Dendritic cell treated with granulocyte-macrophage colony-stimulating factor and Interleukin-4, amounts not matched to agents 40 ng/mL and 50 ng/mL, for 4 days (primary cell): Measurements from ENCODE around the gene COL19A1.
"Not testable (repeated sequence)": the region's sequence is repeated elsewhere in the genome, so short reads cannot be mapped to it uniquely, and the experiment has no call there.

Source experiments
- H3K27ac Mint-ChIP-seq: one replicate; pipeline ENCODE4 v1.8.0; 2022; ENCODE audit warnings: mild to moderate bottlenecking, mixed read lengths
- H3K27me3 Mint-ChIP-seq: one replicate; pipeline ENCODE4 v1.8.0; 2022; ENCODE audit warnings: mild to moderate bottlenecking, mixed read lengths
- H3K36me3 Mint-ChIP-seq: one replicate; pipeline ENCODE4 v1.8.0; 2022; ENCODE audit warnings: low read depth, mixed read lengths
- H3K4me1 Mint-ChIP-seq: one replicate; pipeline ENCODE4 v1.8.0; 2022; ENCODE audit warnings: low read depth, mixed read lengths
- H3K4me3 Mint-ChIP-seq: one replicate; pipeline ENCODE4 v1.8.0; 2022; ENCODE audit warnings: mild to moderate bottlenecking, moderate library complexity, mixed read lengths
- H3K9me3 Mint-ChIP-seq: one replicate; pipeline ENCODE4 v1.8.0; 2022; ENCODE audit warnings: mixed read lengths
- intact Hi-C: fragments of 100-400 bp; cut with micrococcal nuclease; formaldehyde crosslinking; loops from one replicate; pipeline ENCODE4 v1.15.0; 2022

Gene COL19A1

DNA sequence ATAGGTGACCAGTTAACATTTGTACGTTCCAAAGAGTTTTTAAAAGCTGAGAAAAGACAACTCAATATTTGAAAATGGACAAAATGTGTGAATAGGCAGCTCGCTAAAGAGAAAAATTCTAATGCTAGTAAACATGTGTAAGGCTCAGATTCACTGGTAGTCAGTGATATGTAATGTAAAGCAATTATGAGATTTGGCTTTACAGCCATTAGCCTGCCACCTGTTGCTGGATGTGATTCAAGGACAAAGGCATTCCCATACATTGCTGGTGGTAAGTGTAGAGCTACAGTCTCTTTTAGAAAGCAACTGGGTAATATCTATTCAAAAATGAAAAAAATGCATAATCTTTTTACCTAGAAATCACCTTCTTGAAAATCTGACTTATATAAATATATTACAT is 114.3 kb downstream of the COL19A1 start:
- Mint-ChIP-seq H3K9me3 (no peaks in the 10 kb centered on the region), H3K27me3 (no peaks in the 10 kb centered on the region), H3K4me3 (no peak overlapping the region), H3K4me1 (no peaks in the 10 kb centered on the region), H3K27ac (no peak overlapping the region), H3K36me3 (no peaks in the 10 kb centered on the region)
- intact Hi-C loops, result no loop called here

DNA sequence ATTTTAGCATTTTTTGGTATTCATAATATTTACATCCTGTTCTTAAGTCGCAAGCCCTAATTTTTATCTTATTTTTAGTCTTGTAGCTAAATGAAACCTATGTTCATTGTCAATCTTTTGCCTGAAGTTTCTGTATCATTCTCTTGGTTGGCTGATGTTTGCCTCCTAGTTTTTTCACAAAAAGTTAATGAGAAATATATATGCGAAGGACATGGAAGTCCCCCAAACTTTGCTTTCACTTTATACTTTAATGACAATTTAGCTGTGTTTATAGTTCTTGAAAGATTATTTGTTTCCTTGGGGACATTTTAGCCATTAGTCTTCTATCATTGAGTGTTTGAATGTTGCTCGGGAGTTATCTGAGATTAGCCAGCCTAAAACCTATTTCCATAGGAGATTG is 118.2 kb downstream of the COL19A1 start:
- H3K27ac Mint-ChIP-seq, result no peak overlapping the region
- no peaks in the 10 kb centered on the region for H3K36me3 Mint-ChIP-seq
- no peaks in the 10 kb centered on the region for H3K9me3 Mint-ChIP-seq
- H3K4me1 Mint-ChIP-seq, result no peaks in the 10 kb centered on the region
- intact Hi-C loops, result no loop called here
- H3K27me3 Mint-ChIP-seq, result no peaks in the 10 kb centered on the region
- no peak overlapping the region for H3K4me3 Mint-ChIP-seq

DNA sequence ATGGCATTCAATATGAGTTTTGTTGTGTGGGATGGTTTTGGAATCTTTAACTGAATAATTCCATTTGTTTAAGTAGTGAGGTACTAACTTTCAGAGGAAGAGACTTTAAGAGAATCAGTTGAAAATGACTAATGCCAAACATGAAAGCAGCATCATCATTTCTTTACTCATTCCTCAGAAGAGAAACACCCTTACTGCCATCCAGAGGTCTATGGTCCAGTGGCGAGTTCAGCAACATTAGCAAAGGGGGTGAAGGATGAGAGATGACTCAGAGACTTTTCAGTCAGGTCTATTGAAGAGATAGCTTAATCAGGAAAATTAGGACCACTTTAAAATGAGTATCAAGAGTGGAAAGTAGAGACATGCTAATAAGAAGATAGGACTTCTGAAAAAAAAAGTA is 118.8 kb downstream of the COL19A1 start:
- Mint-ChIP-seq H3K9me3 (no peaks in the 10 kb centered on the region), H3K27me3 (no peaks in the 10 kb centered on the region), H3K36me3 (no peaks in the 10 kb centered on the region), H3K27ac (no peak overlapping the region), H3K4me1 (no peaks in the 10 kb centered on the region), H3K4me3 (no peak overlapping the region)
- intact Hi-C loops, result no loop called here

DNA sequence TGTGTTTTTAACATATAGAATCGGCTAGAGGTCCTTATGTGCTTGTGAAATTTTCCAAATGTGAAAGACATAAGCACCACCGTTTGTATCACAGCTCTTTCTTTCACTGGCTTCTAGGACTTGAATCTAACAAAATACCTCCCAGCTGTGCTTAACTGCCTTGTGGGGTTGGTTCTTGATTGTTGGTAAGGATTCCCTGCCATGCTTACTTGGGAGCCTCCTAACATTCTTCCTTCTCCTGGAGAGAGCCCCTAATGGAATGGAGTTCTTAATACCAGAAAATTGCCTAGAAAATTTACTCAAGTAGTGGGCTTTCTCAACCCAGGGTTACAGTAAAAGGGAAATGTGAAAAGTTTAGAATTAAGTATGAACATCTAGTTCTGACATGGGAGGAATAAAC is 121.2 kb downstream of the COL19A1 start:
- Mint-ChIP-seq H3K27me3 (no peaks in the 10 kb centered on the region), H3K4me1 (no peaks in the 10 kb centered on the region), H3K4me3 (no peak overlapping the region), H3K9me3 (no peaks in the 10 kb centered on the region), H3K27ac (no peak overlapping the region), H3K36me3 (no peaks in the 10 kb centered on the region)
- intact Hi-C loops, result no loop called here

DNA sequence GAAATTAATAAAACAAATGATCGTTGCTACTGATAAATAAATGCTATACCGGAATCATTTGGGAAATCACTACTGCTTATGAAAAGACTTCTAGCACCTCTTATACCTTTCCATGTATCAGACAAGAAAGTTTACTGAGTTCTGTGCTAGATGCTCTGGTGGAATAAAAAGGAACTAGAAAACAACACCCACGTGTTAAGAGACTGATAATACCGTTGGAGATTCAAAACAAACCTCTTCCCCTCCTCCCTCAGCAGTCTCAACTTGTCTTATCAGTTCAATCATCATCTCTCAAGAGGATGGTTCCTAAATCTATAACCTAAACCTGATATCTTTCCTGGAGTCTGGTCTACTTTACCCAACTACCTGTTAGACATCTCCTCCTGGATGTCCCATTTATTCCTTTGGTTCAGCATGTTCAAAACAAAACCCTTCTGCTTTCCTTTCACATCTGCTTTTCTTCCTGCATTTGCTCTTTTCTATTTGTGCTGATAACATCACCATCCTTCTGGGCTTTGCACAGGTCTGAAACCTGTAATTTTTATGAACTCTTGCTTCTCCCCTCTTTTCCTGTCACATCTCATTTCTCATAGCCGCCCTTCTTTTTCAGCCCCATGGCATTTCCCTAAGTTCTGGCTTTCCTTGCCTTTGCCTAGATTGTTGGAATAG is 122.2 kb downstream of the COL19A1 start:
- Mint-ChIP-seq H3K4me1 (no peaks in the 10 kb centered on the region), H3K27ac (no peak overlapping the region), H3K9me3 (no peaks in the 10 kb centered on the region), H3K4me3 (no peak overlapping the region), H3K27me3 (no peaks in the 10 kb centered on the region), H3K36me3 (no peaks in the 10 kb centered on the region)
- intact Hi-C loops, result no loop called here

DNA sequence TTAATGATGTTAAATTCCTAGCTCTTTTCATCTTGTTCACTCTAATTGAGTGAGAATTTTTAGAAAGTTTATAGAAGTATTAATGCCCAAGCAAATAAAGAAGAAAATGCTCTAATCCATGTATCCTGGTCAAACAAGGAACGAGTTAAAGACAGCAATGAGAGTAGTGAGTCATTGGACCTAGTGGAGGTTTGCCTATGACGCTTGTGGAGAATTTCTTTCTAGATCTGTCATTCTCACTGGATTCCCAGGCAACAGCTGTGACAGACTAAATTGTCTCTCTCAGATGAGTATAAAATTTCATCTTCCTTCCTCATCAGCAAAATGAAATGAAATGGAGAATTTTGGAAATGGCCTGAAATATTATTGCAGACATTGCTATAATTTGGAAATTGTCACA is 127.9 kb downstream of the COL19A1 start:
- H3K27me3 Mint-ChIP-seq, result no peaks in the 10 kb centered on the region
- H3K4me3 Mint-ChIP-seq, result no peak overlapping the region
- no peaks in the 10 kb centered on the region for H3K9me3 Mint-ChIP-seq
- H3K27ac Mint-ChIP-seq, result no peak overlapping the region
- no peaks in the 10 kb centered on the region for H3K4me1 Mint-ChIP-seq
- H3K36me3 Mint-ChIP-seq, result no peaks in the 10 kb centered on the region
- intact Hi-C loops, result no loop called here

DNA sequence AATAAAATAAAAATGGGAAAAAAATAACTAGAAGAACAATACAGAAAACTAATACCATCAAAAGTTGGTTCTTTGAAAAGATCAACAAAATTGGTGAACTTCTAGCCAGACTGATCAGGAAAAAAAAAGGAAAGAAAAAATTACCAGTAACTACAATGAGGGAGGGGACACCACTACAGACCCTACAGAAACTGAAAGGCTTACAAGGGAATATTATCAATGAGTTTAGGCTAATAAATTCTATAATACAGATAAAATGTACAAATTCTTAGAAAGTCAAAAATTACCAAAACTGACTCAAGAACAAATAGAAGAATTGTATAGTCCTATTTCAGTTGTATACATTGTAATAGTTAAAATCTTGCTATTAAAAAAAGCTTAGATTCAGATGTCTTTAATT is 141.8 kb downstream of the COL19A1 start:
- no peak overlapping the region for H3K4me3 Mint-ChIP-seq
- H3K4me1 Mint-ChIP-seq, result no peaks in the 10 kb centered on the region
- no peaks in the 10 kb centered on the region for H3K27me3 Mint-ChIP-seq
- intact Hi-C loops, result no loop called here
- H3K36me3 Mint-ChIP-seq, result no peaks in the 10 kb centered on the region
- peaks cover 31% of the 10 kb centered on the region for H3K9me3 Mint-ChIP-seq
- H3K27ac Mint-ChIP-seq, result no peak overlapping the region

DNA sequence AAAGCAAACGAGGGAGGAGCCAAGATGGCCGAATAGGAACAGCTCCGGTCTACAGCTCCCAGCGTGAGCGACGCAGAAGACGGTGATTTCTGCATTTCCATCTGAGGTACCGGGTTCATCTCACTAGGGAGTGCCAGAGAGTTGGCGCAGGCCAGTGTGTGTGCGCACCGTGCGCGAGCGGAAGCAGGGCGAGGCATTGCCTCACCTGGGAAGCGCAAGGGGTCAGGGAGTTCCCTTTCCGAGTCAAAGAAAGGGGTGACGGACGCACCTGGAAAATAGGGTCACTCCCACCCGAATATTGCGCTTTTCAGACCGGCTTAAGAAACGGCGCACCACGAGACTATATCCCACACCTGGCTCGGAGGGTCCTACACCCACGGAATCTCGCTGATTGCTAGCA is 144.0 kb downstream of the COL19A1 start:
- H3K27me3 Mint-ChIP-seq, H3K4me1 Mint-ChIP-seq, H3K27ac Mint-ChIP-seq, H3K36me3 Mint-ChIP-seq, H3K4me3 Mint-ChIP-seq, intact Hi-C loops: not testable (repeated sequence)
- H3K9me3 Mint-ChIP-seq, result peaks cover 14% of the 10 kb centered on the region

DNA sequence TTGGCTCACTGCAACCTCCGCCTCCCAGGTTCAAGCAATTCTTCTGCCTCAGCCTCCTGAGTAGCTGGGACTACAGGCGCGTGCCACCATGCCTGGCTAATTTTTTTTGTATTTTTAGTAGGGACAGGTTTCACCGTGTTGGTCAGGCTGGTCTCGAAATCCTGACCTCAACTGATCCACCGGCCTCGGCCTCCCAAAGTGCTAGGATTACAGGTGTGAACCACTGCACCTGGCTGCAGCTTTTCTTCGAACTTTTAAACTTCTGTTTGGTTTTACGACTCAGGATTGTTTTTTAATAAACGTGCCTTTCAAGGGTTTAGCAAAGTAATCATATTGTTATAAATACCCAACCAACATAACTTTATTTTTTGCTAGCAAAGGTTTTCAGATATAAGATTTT is 156.8 kb downstream of the COL19A1 start:
- H3K27ac Mint-ChIP-seq, intact Hi-C loops, H3K36me3 Mint-ChIP-seq, H3K4me1 Mint-ChIP-seq, H3K4me3 Mint-ChIP-seq, H3K27me3 Mint-ChIP-seq, H3K9me3 Mint-ChIP-seq: not testable (repeated sequence)

DNA sequence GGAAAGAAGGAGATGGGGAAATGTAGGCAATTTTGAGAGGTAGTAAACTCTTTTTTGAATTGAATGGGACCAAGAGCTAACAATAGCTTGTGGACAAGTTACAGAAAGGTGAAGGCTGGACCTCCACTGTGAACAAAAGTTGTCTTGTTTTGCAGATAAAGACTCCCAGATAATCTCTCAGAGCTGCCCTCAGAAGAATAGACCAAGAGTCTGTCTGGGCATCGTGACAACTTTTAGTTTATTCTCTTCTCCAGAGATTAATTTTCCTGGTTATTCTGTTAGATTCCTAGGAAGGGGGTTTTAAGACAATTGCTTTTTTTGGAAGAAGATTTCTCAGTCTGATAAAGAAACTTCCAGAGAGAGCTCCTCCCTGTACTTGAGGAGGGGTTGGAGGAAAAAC is 161.9 kb downstream of the COL19A1 start:
- intact Hi-C loops, result no loop called here
- H3K4me1 Mint-ChIP-seq, result no peaks in the 10 kb centered on the region
- H3K27me3 Mint-ChIP-seq, result no peaks in the 10 kb centered on the region

DNA sequence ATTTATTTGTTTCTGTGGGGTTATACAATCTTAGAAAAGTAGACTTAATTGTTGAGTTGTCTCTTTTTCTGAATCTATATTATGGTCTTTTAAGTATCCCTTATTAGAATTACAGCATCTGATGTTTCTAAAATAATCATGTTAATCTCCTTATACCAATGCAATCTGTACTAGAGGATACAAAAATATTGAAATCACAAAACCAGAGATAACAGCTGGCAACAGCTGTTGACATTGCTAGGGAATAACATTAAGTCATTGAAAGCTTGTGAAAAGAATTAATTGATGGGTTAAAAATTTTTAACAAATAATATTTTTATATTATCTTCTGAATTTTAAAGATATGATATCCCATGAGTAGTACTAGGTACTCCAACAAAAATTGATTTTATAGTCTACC is 162.6 kb downstream of the COL19A1 start:
- Mint-ChIP-seq H3K27ac (no peak overlapping the region), H3K4me3 (no peak overlapping the region), H3K9me3 (no peaks in the 10 kb centered on the region), H3K36me3 (no peaks in the 10 kb centered on the region), H3K27me3 (no peaks in the 10 kb centered on the region), H3K4me1 (no peaks in the 10 kb centered on the region)
- intact Hi-C loops, result no loop called here

More for the DNA sequence above, 161.9 kb downstream of the COL19A1 start:
- no peaks in the 10 kb centered on the region for H3K9me3 Mint-ChIP-seq
- no peak overlapping the region for H3K27ac Mint-ChIP-seq
- no peak overlapping the region for H3K4me3 Mint-ChIP-seq
- no peaks in the 10 kb centered on the region for H3K36me3 Mint-ChIP-seq

DNA sequence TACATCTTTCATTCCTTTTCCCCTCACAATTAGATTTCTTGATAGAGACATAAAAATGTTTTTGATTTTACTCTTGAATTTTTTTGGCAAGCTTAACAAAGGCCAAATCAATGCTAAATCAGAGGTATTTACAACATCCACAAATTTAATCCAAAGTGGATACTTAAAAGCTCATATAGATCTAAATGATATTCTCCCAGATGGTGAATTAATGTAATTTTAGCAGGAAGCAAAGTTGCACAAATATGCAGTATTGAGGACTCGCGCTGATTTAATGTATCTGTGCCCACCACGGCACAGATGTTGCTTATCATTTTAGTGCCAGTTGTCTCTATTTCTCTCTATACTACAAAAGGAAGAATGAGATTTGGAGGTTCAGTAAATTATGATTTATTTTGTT is 167.4 kb downstream of the COL19A1 start:
- H3K9me3 Mint-ChIP-seq, result no peaks in the 10 kb centered on the region
- H3K27me3 Mint-ChIP-seq, result no peaks in the 10 kb centered on the region
- no peak overlapping the region for H3K27ac Mint-ChIP-seq
- H3K4me3 Mint-ChIP-seq, result no peak overlapping the region
- no peaks in the 10 kb centered on the region for H3K36me3 Mint-ChIP-seq
- H3K4me1 Mint-ChIP-seq, result no peaks in the 10 kb centered on the region
- intact Hi-C loops, result no loop called here

DNA sequence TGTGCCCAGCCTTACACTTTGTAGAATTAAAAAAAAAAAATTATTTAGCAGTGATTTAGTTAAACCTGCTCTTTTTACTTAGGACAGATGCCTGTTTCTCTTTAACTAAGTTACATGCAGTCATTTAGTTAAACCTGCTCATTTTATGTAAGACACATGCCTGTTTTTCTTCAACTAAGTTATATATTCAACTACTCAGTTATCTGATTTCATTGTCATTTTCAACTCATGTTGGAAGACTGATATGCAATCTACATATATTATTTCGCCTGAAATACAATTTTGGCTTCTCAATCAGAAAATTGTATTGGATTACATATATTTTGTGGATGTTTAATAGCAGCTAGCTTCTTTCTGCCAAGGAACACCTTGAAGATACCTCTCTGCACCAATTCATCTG is 171.1 kb downstream of the COL19A1 start:
- H3K27ac Mint-ChIP-seq, result no peak overlapping the region
- H3K27me3 Mint-ChIP-seq, result no peaks in the 10 kb centered on the region
- intact Hi-C loops, result no loop called here
- H3K36me3 Mint-ChIP-seq, result no peaks in the 10 kb centered on the region
- H3K4me3 Mint-ChIP-seq, result no peak overlapping the region
- H3K4me1 Mint-ChIP-seq, result no peaks in the 10 kb centered on the region
- H3K9me3 Mint-ChIP-seq, result no peaks in the 10 kb centered on the region

DNA sequence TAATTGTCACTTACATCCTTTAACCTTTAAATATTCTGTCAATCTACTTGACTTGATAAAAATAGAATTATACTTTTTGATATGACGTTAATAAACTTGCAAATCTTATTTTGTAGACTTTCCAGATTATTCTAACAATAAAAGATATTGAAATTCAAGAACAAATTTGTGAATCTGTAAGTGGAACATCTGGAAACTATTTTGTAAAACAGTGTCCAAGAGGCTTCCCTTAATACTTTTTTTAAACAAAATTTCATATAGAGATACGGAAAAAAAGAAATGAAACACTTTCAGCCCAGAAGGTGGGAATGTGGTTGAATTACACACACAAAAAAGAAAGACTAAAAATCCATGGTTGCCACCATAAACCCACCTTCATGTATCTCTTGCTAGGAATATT is 174.4 kb downstream of the COL19A1 start:
- H3K27me3 Mint-ChIP-seq, result no peaks in the 10 kb centered on the region
- intact Hi-C loops, result no loop called here
- H3K4me3 Mint-ChIP-seq, result no peak overlapping the region
- no peak overlapping the region for H3K27ac Mint-ChIP-seq
- H3K36me3 Mint-ChIP-seq, result no peaks in the 10 kb centered on the region
- no peaks in the 10 kb centered on the region for H3K9me3 Mint-ChIP-seq
- no peaks in the 10 kb centered on the region for H3K4me1 Mint-ChIP-seq

DNA sequence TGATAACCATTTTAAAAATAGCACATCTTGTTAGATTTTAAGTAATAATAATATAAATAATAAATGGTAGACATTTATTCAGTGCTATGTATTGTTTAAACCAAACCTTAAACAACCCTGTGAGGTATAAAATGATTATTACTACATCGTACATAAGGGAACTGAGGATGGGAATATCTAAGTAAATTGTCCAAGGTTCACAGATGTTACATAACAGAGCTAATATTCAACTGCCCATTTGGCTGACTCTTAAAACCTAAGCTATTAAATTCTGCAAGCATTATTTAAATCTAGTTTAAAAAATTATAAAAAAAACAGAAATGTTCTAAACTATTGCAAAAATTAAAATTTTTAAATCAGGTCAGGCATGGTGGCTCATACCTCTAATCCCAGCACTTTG is 175.1 kb downstream of the COL19A1 start:
- Mint-ChIP-seq H3K27ac (no peak overlapping the region), H3K27me3 (no peaks in the 10 kb centered on the region), H3K36me3 (no peaks in the 10 kb centered on the region), H3K4me1 (no peaks in the 10 kb centered on the region), H3K9me3 (no peaks in the 10 kb centered on the region), H3K4me3 (no peak overlapping the region)
- intact Hi-C loops, result no loop called here
